Activated CD4-positive, alpha-beta memory T cell treated with anti-CD3 and anti-CD28 coated beads for 36 hours (primary cell): ENCODE results near the gene AFG3L2. TPM values are rescaled to one million over a fixed set of nuclear protein-coding genes. Genes with fewer than 3 reads are reported as not detected.
A peak's percentile ranks its signal among the peaks of the same experiment; 100 is the strongest.

Experiments used
- CTCF ChIA-PET: fragments of 350-600 bp; sonication (Branson Sonifier 250); formaldehyde crosslinking; loops from one replicate; lab custom pipeline; 2021; ENCODE audit warnings: antibody characterized with exemption, inconsistent platforms; lab: Charles Lee
- POLR2A ChIA-PET: fragments of 350-600 bp; sonication (Branson Sonifier 250); formaldehyde crosslinking; loops from one replicate; lab custom pipeline; 2021; ENCODE audit warnings: antibody characterized with exemption; lab: Charles Lee
- DNase-seq: peaks from one replicate; pipeline ENCODE4 v3.0.0-alpha.2; 2020
- H3K27ac Mint-ChIP-seq: one replicate; pipeline ENCODE4 v1.8.0; 2021; ENCODE audit warnings: mixed read lengths
- H3K27me3 Mint-ChIP-seq: one replicate; pipeline ENCODE4 v1.8.0; 2021; ENCODE audit warnings: mixed read lengths
- H3K36me3 Mint-ChIP-seq: one replicate; pipeline ENCODE4 v1.8.0; 2021; ENCODE audit warnings: mixed read lengths
- H3K4me1 Mint-ChIP-seq: one replicate; pipeline ENCODE4 v1.8.0; 2021; ENCODE audit warnings: low read depth, mixed read lengths
- H3K4me3 Mint-ChIP-seq: one replicate; pipeline ENCODE4 v1.8.0; 2021; ENCODE audit warnings: mild to moderate bottlenecking, mixed read lengths
- H3K9me3 Mint-ChIP-seq: one replicate; pipeline ENCODE4 v1.8.0; 2021; ENCODE audit warnings: mixed read lengths
- intact Hi-C: fragments of 100-400 bp; cut with micrococcal nuclease; formaldehyde crosslinking; loops from one replicate; pipeline ENCODE4 v1.15.1; 2023
- total RNA-seq, 2 experiments: library from RNA; stranded (reverse); gene quantifications; one replicate each; pipeline ENCODE4 v1.2.3, GENCODE V29; 2021

The AFG3L2 gene
- total RNA-seq, 2 experiments from 2014 or later = 45.2 to 48.8 TPM

DNA sequence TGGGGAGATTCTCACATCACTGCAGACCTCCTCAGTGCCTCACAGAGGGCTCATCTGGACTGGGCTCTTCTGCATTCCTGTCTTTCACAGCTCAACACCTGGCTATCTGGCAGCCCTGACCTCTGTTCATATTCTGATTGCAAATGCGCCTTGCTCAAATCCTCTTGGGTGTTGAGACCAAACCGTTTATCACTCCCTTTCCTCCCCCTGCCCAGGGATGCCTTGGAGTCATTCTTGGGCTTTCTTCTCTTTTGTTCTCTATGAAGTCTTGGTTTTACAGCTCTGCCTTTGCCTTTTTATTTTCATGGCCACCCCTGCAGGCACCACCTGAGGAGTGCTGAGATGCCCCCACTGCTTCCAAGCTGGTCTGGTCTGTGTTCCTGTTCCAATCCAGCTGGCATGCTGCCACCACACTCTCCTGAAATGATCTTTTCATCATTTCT, 42.6 kb downstream of the AFG3L2 start:
- Mint-ChIP-seq H3K4me1 (no peaks in the 10 kb centered on the region), H3K36me3 (peaks cover 32% of the 10 kb centered on the region), H3K27me3 (no peaks in the 10 kb centered on the region), H3K9me3 (no peaks in the 10 kb centered on the region), H3K4me3 (no peak overlapping the region), H3K27ac (no peak overlapping the region)
- intact Hi-C loops = no loop called here
- no peak for DNase-seq
- POLR2A ChIA-PET = no interaction called here
- CTCF ChIA-PET = interaction anchor here (0.7 kb wide), 1 partner anchor 384 kb away, joined by 3 read pairs; no protein-coding TSS in a partner anchor

DNA sequence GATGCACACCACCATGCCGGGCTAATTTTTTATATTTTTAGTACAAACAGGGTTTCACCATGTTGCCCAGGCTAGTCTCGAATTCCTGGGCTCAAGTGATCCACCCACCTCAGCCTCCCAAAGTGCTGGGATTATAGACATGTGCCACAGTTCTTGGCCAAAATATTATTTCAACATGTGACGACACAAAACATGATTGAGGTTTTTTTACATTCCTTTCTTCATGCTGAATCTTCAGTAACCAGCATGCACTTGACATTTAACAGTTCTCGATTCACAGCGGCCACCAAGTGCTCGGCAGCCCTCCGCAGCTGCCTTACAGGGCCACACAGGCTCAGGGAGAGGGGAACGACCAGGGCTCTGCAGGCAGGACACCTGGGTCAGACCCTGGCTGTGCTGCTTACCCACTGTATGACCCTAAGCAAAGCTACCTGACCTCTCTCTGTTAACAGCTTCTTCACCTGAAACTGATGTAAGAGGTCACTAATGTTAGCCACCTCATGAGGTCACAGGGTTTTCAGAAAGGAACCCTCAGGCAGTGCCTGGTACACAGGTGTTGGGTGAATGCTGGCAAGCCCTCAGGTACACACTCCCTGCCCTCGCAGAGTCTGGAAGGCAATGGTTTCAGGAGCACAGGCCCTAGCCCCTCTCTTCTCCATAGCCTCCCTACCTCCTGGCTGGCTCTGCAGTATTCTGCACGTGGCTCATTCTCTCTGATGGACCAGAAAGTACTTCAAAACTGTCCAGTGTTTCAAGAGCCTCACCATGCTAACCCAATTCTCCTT, 43.3 kb downstream of the AFG3L2 start:
- no peaks in the 10 kb centered on the region for H3K9me3 Mint-ChIP-seq
- H3K4me3 Mint-ChIP-seq = no peak overlapping the region
- CTCF ChIA-PET = no interaction called here
- no peaks in the 10 kb centered on the region for H3K4me1 Mint-ChIP-seq
- DNase-seq = no peak
- intact Hi-C loops = no loop called here
- POLR2A ChIA-PET = no interaction called here
- no peaks in the 10 kb centered on the region for H3K27me3 Mint-ChIP-seq
- peaks cover 34% of the 10 kb centered on the region for H3K36me3 Mint-ChIP-seq
- no peak overlapping the region for H3K27ac Mint-ChIP-seq

DNA sequence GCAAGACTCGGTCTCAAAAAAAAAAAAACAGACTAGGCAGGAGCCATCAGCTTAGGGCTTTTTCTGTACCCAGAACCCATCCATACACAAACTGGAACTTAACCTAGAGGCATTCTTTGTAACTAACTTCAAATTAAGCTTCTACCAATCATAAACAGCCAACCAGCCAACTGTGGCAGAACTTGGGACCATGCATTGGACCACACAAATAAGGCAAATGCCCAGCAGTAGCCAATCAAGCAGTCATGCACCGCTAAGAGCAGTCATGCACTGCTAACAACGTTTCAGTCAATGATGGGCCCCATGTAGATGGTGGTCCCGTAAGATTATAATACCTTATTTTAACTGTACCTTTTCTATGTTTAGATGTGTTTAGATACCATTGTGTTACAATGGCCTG, 46.3 kb downstream of the AFG3L2 start:
- intact Hi-C loops = no loop called here
- Mint-ChIP-seq H3K9me3 (no peaks in the 10 kb centered on the region), H3K27me3 (no peaks in the 10 kb centered on the region), H3K36me3 (peaks cover 47% of the 10 kb centered on the region), H3K4me1 (peaks cover 5% of the 10 kb centered on the region), H3K27ac (no peak overlapping the region), H3K4me3 (no peak overlapping the region)
- POLR2A ChIA-PET = no interaction called here
- CTCF ChIA-PET = no interaction called here
- no peak for DNase-seq

DNA sequence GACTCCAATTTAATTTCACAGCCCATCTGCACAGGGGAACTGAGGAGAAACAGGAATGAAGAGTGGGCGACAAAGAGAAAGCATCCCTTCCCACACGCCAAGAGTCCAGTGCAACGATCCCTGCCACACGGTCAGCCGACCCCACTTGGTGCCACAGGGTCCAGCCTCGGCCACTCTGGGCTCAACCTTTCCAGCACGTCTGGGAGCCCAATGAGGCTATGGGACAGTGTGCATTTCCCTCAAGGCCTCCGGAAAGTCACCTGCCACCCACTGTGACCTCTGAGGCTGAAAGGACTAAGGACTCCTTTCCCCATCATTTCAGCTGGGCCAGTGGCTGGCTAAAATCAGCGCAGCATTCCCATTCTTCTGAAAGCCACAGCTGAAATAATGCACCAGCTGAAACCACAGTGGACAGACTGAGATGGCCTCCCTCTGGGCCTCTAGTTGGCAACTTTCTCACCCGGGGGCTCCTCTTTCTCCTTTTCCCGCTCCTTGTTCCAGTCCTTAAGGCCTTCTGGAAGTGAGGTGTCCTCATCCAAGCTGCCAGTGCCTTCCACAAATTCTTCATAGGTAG, 47.8 kb downstream of the AFG3L2 start:
- no peak for DNase-seq
- H3K4me3 Mint-ChIP-seq = no peak overlapping the region
- H3K4me1 Mint-ChIP-seq = peaks cover 5% of the 10 kb centered on the region
- peaks cover 46% of the 10 kb centered on the region for H3K36me3 Mint-ChIP-seq
- ChIA-PET CTCF (interaction anchor here (1.3 to 2.5 kb wide), 6 partner anchors 10 to 64 kb away, joined by 5 to 19 read pairs (median 7); partner anchors contain the start of gene AFG3L2), POLR2A (no interaction called here)
- no peaks in the 10 kb centered on the region for H3K9me3 Mint-ChIP-seq
- no peaks in the 10 kb centered on the region for H3K27me3 Mint-ChIP-seq
- intact Hi-C loops = loop anchor here (2.0 kb wide), 1 partner anchor 330 kb away; the partner anchor contains the start of gene SPIRE1
- H3K27ac Mint-ChIP-seq = no peak overlapping the region

DNA sequence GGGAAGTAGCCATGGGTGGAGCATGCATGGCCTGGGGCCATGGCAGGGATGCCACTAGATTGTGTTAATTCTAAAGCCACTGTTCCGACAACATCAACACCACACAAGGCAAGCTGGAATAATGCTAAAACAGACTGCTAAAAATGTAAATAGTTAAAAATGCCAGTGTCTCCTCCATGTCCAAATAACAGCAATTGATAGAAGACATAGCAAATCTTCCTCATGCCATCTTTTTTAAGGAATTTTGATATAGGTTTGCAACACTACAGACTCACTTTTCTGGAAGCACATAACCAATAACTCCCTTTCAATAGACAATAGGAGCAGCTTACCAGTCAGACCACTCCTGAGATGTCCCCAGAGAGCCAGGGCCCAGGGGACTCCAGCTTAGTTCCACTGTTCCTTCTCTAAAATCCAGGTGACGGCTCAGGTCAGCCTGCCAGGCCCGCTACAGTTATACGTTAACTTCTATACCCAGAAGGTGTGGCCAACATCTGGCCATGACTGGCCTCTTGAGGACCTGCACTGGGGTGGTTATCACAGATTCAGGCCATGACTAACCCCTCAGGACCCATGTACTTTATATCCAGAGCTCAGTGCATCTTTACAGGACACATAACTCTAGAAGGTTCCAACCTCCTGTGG, 48.7 kb downstream of the AFG3L2 start:
- CTCF ChIA-PET = interaction anchor here (0.6 to 2.5 kb wide), 31 partner anchors 8 to 657 kb away, joined by 3 to 19 read pairs (median 4); partner anchors contain the start of gene AFG3L2
- H3K36me3 Mint-ChIP-seq = peaks cover 44% of the 10 kb centered on the region
- POLR2A ChIA-PET = interaction anchor here (0.6 to 0.9 kb wide), 2 partner anchors 20 to 48 kb away, joined by 3 to 4 read pairs; partner anchors contain the start of gene AFG3L2
- H3K9me3 Mint-ChIP-seq = no peaks in the 10 kb centered on the region
- intact Hi-C loops = loop anchor here (2.0 kb wide), 1 partner anchor 330 kb away; the partner anchor contains the start of gene SPIRE1
- no peak overlapping the region for H3K27ac Mint-ChIP-seq
- peaks cover 5% of the 10 kb centered on the region for H3K4me1 Mint-ChIP-seq
- no peak for DNase-seq
- no peaks in the 10 kb centered on the region for H3K27me3 Mint-ChIP-seq
- H3K4me3 Mint-ChIP-seq = no peak overlapping the region

DNA sequence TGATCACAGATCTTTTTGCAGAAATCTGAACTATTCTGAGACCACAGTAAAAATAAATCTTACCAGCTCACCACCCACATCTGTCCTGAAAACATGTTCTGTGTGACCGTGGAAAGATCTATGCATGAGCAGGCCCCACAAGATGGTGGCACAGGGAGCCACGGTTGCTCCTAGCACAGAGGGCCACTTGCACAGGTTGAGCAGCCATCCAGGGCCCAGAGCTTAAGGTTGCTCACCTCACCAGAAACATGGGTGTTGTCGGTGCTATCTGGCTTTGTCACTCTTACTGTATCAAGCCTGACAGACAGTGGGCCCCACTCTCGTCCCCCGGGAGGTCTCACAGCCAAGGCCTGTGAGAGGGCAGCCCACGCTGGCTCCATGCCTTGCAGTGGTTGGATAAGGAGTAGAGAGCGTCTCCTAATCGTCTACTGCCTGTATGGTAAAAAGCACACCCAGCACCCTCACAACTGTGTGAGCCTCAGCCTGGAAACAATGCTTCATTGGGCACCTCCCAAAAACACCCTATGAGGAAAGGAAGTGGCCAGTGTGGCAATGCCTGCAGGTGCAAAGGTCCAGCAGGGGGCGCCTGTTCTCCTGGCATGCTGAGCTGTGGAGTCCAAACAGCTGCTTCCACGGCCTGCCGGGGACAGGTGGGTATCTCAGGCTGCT, 49.4 kb downstream of the AFG3L2 start:
- peak; percentile 86 for DNase-seq
- H3K27ac Mint-ChIP-seq = no peak overlapping the region
- H3K9me3 Mint-ChIP-seq = no peaks in the 10 kb centered on the region
- ChIA-PET CTCF (interaction anchor here (0.6 to 2.5 kb wide), 32 partner anchors 9 to 657 kb away, joined by 3 to 19 read pairs (median 4); partner anchors contain the start of gene AFG3L2), POLR2A (interaction anchor here (0.6 to 0.9 kb wide), 2 partner anchors 20 to 49 kb away, joined by 3 to 4 read pairs; partner anchors contain the start of gene AFG3L2)
- no peaks in the 10 kb centered on the region for H3K27me3 Mint-ChIP-seq
- H3K4me3 Mint-ChIP-seq = no peak overlapping the region
- intact Hi-C loops = loop anchor here (2.0 kb wide), 1 partner anchor 331 kb away; the partner anchor contains the start of gene SPIRE1
- H3K36me3 Mint-ChIP-seq = peaks cover 46% of the 10 kb centered on the region
- H3K4me1 Mint-ChIP-seq = peaks cover 5% of the 10 kb centered on the region

DNA sequence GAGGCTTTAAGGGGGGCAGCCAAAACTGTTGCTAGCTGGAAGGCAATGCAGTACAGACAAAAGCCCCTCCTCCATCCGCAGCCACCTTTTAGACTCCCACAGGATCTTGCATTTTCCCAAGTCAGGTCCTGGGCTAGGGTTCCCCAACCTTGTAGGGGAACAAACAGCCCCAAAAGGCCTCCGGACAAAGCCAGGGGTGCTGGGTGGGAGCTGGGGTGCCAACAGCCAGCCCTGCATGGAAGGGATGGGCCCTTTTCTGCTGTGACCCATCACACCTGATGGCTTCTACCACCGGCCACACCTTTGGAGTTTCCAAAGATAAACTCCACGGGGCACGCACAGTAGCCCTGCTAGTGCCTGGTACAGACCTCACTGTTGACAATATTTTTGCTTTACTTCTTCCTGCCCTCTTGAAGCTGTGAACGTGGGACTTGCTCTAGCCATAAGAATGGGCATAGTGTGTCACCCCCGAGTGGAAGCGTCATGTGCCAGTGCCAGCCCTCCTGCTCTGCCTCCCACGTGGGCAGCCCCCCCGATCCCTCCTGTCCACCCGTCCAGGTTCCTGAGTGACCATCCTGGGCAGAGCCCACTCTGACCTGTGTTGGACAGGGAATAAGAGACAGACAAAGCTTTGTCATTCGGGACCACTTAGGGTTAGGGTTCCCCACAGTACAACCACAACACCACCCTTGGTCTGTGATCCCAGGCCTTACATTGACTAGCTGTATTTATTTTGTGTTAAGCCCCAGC, 50.1 kb downstream of the AFG3L2 start:
- Mint-ChIP-seq H3K27ac (no peak overlapping the region), H3K36me3 (peaks cover 46% of the 10 kb centered on the region), H3K27me3 (no peaks in the 10 kb centered on the region), H3K4me3 (no peak overlapping the region), H3K4me1 (peaks cover 5% of the 10 kb centered on the region), H3K9me3 (no peaks in the 10 kb centered on the region)
- POLR2A ChIA-PET = no interaction called here
- CTCF ChIA-PET = interaction anchor here (0.7 to 2.5 kb wide), 10 partner anchors 8 to 351 kb away, joined by 3 to 19 read pairs (median 4); no protein-coding TSS in a partner anchor
- intact Hi-C loops = no loop called here
- no peak for DNase-seq

DNA sequence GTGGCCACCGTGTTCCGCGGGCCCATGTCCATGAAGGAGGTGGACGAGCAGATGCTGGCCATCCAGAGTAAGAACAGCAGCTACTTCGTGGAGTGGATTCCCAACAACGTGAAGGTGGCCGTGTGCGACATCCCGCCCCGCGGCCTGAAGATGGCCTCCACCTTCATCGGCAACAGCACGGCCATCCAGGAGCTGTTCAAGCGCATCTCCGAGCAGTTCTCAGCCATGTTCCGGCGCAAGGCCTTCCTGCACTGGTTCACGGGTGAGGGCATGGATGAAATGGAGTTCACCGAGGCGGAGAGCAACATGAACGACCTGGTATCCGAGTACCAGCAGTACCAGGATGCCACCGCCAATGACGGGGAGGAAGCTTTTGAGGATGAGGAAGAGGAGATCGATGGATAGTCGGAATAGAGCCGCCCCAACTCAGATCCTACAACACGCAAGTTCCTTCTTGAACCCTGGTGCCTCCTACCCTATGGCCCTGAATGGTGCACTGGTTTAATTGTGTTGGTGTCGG, 51.2 kb downstream of the AFG3L2 start:
- CTCF ChIA-PET = no interaction called here

DNA sequence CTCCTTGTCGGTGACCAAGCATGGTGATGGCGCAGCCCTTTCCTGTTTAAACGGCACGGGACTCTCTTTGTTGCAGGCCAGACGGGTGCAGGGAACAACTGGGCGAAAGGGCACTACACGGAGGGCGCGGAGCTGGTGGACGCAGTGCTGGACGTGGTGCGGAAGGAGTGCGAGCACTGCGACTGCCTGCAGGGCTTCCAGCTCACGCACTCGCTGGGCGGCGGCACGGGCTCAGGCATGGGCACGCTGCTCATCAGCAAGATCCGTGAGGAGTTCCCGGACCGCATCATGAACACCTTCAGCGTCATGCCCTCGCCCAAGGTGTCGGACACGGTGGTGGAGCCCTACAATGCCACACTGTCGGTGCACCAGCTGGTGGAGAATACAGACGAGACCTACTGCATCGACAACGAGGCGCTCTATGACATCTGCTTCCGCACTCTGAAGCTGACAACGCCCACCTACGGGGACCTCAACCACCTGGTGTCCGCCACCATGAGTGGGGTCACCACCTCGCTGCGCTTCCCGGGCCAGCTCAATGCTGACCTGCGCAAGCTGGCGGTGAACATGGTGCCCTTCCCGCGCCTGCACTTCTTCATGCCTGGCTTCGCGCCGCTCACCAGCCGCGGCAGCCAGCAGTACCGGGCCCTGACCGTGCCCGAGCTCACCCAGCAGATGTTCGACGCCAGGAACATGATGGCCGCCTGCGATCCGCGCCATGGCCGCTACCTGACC, 51.9 kb downstream of the AFG3L2 start:
- ChIA-PET POLR2A (no interaction called here), CTCF (no interaction called here)
- H3K4me3 Mint-ChIP-seq = no peak overlapping the region
- no peaks in the 10 kb centered on the region for H3K27me3 Mint-ChIP-seq
- H3K27ac Mint-ChIP-seq = no peak overlapping the region
- no peaks in the 10 kb centered on the region for H3K9me3 Mint-ChIP-seq
- intact Hi-C loops = no loop called here
- H3K36me3 Mint-ChIP-seq = peaks cover 46% of the 10 kb centered on the region
- DNase-seq = no peak
- peaks cover 5% of the 10 kb centered on the region for H3K4me1 Mint-ChIP-seq

More for the DNA sequence above, 51.2 kb downstream of the AFG3L2 start:
- H3K27ac Mint-ChIP-seq = no peak overlapping the region
- POLR2A ChIA-PET = no interaction called here
- DNase-seq = no peak
- H3K27me3 Mint-ChIP-seq = no peaks in the 10 kb centered on the region
- peaks cover 5% of the 10 kb centered on the region for H3K4me1 Mint-ChIP-seq
- no peak overlapping the region for H3K4me3 Mint-ChIP-seq
- H3K36me3 Mint-ChIP-seq = peaks cover 46% of the 10 kb centered on the region
- intact Hi-C loops = no loop called here
- H3K9me3 Mint-ChIP-seq = no peaks in the 10 kb centered on the region

DNA sequence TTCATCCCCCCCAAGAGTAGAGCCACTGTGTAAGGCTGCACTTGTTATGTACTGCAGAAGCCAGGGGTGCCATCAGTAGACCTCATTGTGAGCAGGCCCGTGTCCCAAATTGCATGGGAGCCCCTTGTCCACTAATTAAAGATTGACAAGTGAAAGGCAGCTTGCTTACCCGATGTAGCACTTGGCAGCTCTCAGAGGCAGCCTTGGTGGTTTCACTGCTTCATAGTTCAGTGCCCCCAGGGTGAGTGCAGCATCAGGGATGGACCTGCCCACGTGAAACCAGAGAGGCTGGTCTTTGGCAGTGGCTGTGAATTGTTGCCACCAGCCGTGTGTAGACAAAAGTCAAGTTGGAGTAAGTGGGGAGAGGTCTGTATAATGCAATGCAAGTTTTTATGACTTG, 55.7 kb downstream of the AFG3L2 start:
- POLR2A ChIA-PET = no interaction called here
- Mint-ChIP-seq H3K27ac (no peak overlapping the region), H3K36me3 (peaks cover 21% of the 10 kb centered on the region), H3K4me1 (no peaks in the 10 kb centered on the region), H3K9me3 (no peaks in the 10 kb centered on the region), H3K27me3 (no peaks in the 10 kb centered on the region), H3K4me3 (no peak overlapping the region)
- DNase-seq = no peak
- CTCF ChIA-PET = interaction anchor here (1.2 to 1.3 kb wide), 2 partner anchors 10 to 49 kb away, joined by 3 to 4 read pairs; no protein-coding TSS in a partner anchor
- intact Hi-C loops = no loop called here
